Measurements from ENCODE around the gene CLBA1. TPM values are rescaled to one million over a fixed set of nuclear protein-coding genes. Genes with fewer than 3 reads are reported as not detected.

CLBA1 gene
- total and polyA plus RNA-seq, 2 donors: 3.3 to 12.9 TPM

- Histone ChIP-seq H3K9me3 (ENCODE audit: control insufficient read depth in 2 of 2, insufficient read depth in 1 of 2, low read length in 1 of 2) (no peaks in the 10 kb centered on the region), H3K36me3 (ENCODE audit: control insufficient read depth in 2 of 2, insufficient read depth in 2 of 2, low read length in 1 of 2) (no peaks in the 10 kb centered on the region), H3K27ac (ENCODE audit: low read depth in 1 of 2, low read length in 1 of 2) (no peak overlapping the region), H3K27me3 (ENCODE audit: control insufficient read depth in 2 of 2, insufficient read depth in 1 of 2, low read length in 1 of 2) (peaks cover 11 to 43% of the 10 kb centered on the region in 2 donors), H3K4me1 (ENCODE audit: control insufficient read depth in 2 of 2, insufficient read depth in 2 of 2, low read length in 2 of 2) (peaks cover 0 to 16% of the 10 kb centered on the region in 2 donors), H3K4me3 (ENCODE audit: low read length in 2 of 2) (no peak overlapping the region)
- WGBS: 93% methylated on average over 9 of the region's 9 CpGs
- DNase-seq (ENCODE audit: low read depth in 6 of 9, low spot score in 9 of 9): no peak
These were observed 19.2 kb upstream of the CLBA1 start for GRCh38 chr14:104966261-104966865.

GRCh38 chr14:104966981-104967385 lies 18.6 kb upstream of the CLBA1 start:
- no peak for DNase-seq (ENCODE audit: low read depth in 6 of 9, low spot score in 9 of 9)
- Histone ChIP-seq H3K27me3 (ENCODE audit: control insufficient read depth in 2 of 2, insufficient read depth in 1 of 2, low read length in 1 of 2) (peaks cover 11 to 43% of the 10 kb centered on the region in 2 donors), H3K4me1 (ENCODE audit: control insufficient read depth in 2 of 2, insufficient read depth in 2 of 2, low read length in 2 of 2) (peaks cover 0 to 16% of the 10 kb centered on the region in 2 donors), H3K36me3 (ENCODE audit: control insufficient read depth in 2 of 2, insufficient read depth in 2 of 2, low read length in 1 of 2) (no peaks in the 10 kb centered on the region), H3K27ac (ENCODE audit: low read depth in 1 of 2, low read length in 1 of 2) (no peak overlapping the region), H3K9me3 (ENCODE audit: control insufficient read depth in 2 of 2, insufficient read depth in 1 of 2, low read length in 1 of 2) (no peaks in the 10 kb centered on the region), H3K4me3 (ENCODE audit: low read length in 2 of 2) (no peak overlapping the region)
- WGBS: 73% methylated on average over 8 of the region's 8 CpGs

GRCh38 chr14:104967386-104968152 lies 18.0 kb upstream of the CLBA1 start:
- H3K36me3 ChIP-seq (ENCODE audit: control insufficient read depth in 2 of 2, insufficient read depth in 2 of 2, low read length in 1 of 2): no peaks in the 10 kb centered on the region
- H3K27ac ChIP-seq (ENCODE audit: low read depth in 1 of 2, low read length in 1 of 2): no peak overlapping the region
- H3K27me3 ChIP-seq (ENCODE audit: control insufficient read depth in 2 of 2, insufficient read depth in 1 of 2, low read length in 1 of 2): peaks cover 11 to 43% of the 10 kb centered on the region in 2 donors
- H3K4me3 ChIP-seq (ENCODE audit: low read length in 2 of 2): no peak overlapping the region
- peaks cover 0 to 16% of the 10 kb centered on the region in 2 donors for H3K4me1 ChIP-seq (ENCODE audit: control insufficient read depth in 2 of 2, insufficient read depth in 2 of 2, low read length in 2 of 2)
- no peaks in the 10 kb centered on the region for H3K9me3 ChIP-seq (ENCODE audit: control insufficient read depth in 2 of 2, insufficient read depth in 1 of 2, low read length in 1 of 2)
- WGBS: 8% methylated on average over 36 of the region's 36 CpGs
- no peak for DNase-seq (ENCODE audit: low read depth in 6 of 9, low spot score in 9 of 9)

GRCh38 chr14:104968153-104968527 lies 17.4 kb upstream of the CLBA1 start:
- H3K27me3 ChIP-seq (ENCODE audit: control insufficient read depth in 2 of 2, insufficient read depth in 1 of 2, low read length in 1 of 2): peaks cover 11 to 44% of the 10 kb centered on the region in 2 donors
- WGBS: 34% methylated on average over 12 of the region's 12 CpGs
- peaks cover 0 to 16% of the 10 kb centered on the region in 2 donors for H3K4me1 ChIP-seq (ENCODE audit: control insufficient read depth in 2 of 2, insufficient read depth in 2 of 2, low read length in 2 of 2)
- H3K4me3 ChIP-seq (ENCODE audit: low read length in 2 of 2): no peak overlapping the region
- DNase-seq (ENCODE audit: low read depth in 6 of 9, low spot score in 9 of 9): no peak
- no peak overlapping the region for H3K27ac ChIP-seq (ENCODE audit: low read depth in 1 of 2, low read length in 1 of 2)
- H3K36me3 ChIP-seq (ENCODE audit: control insufficient read depth in 2 of 2, insufficient read depth in 2 of 2, low read length in 1 of 2): no peaks in the 10 kb centered on the region
- H3K9me3 ChIP-seq (ENCODE audit: control insufficient read depth in 2 of 2, insufficient read depth in 1 of 2, low read length in 1 of 2): no peaks in the 10 kb centered on the region

GRCh38 chr14:104968541-104969401 lies 16.8 kb upstream of the CLBA1 start:
- WGBS: 86% methylated on average over 21 of the region's 21 CpGs
- peaks cover 0 to 16% of the 10 kb centered on the region in 2 donors for H3K4me1 ChIP-seq (ENCODE audit: control insufficient read depth in 2 of 2, insufficient read depth in 2 of 2, low read length in 2 of 2)
- no peak for DNase-seq (ENCODE audit: low read depth in 6 of 9, low spot score in 9 of 9)

GRCh38 chr14:104969741-104970230 lies 15.8 kb upstream of the CLBA1 start:
- Histone ChIP-seq H3K36me3 (ENCODE audit: control insufficient read depth in 2 of 2, insufficient read depth in 2 of 2, low read length in 1 of 2) (no peaks in the 10 kb centered on the region), H3K4me3 (ENCODE audit: low read length in 2 of 2) (no peak overlapping the region), H3K27ac (ENCODE audit: low read depth in 1 of 2, low read length in 1 of 2) (no peak overlapping the region), H3K27me3 (ENCODE audit: control insufficient read depth in 2 of 2, insufficient read depth in 1 of 2, low read length in 1 of 2) (peaks cover 11 to 51% of the 10 kb centered on the region in 2 donors), H3K4me1 (ENCODE audit: control insufficient read depth in 2 of 2, insufficient read depth in 2 of 2, low read length in 2 of 2) (peaks cover 0 to 16% of the 10 kb centered on the region in 2 donors), H3K9me3 (ENCODE audit: control insufficient read depth in 2 of 2, insufficient read depth in 1 of 2, low read length in 1 of 2) (no peaks in the 10 kb centered on the region)
- WGBS: 97% methylated on average over 10 of the region's 10 CpGs
- no peak for DNase-seq (ENCODE audit: low read depth in 6 of 9, low spot score in 9 of 9)

More at GRCh38 chr14:104968541-104969401, 16.8 kb upstream of the CLBA1 start:
- Histone ChIP-seq H3K27ac (ENCODE audit: low read depth in 1 of 2, low read length in 1 of 2) (no peak overlapping the region), H3K4me3 (ENCODE audit: low read length in 2 of 2) (no peak overlapping the region), H3K9me3 (ENCODE audit: control insufficient read depth in 2 of 2, insufficient read depth in 1 of 2, low read length in 1 of 2) (no peaks in the 10 kb centered on the region), H3K27me3 (ENCODE audit: control insufficient read depth in 2 of 2, insufficient read depth in 1 of 2, low read length in 1 of 2) (peaks cover 11 to 46% of the 10 kb centered on the region in 2 donors), H3K36me3 (ENCODE audit: control insufficient read depth in 2 of 2, insufficient read depth in 2 of 2, low read length in 1 of 2) (no peaks in the 10 kb centered on the region)

- 94% methylated on average over 19 of the region's 19 CpGs for WGBS
- DNase-seq (ENCODE audit: low read depth in 6 of 9, low spot score in 9 of 9): no peak
- Histone ChIP-seq H3K4me1 (ENCODE audit: control insufficient read depth in 2 of 2, insufficient read depth in 2 of 2, low read length in 2 of 2) (peaks cover 0 to 18% of the 10 kb centered on the region in 2 donors), H3K36me3 (ENCODE audit: control insufficient read depth in 2 of 2, insufficient read depth in 2 of 2, low read length in 1 of 2) (no peaks in the 10 kb centered on the region), H3K27ac (ENCODE audit: low read depth in 1 of 2, low read length in 1 of 2) (no peak overlapping the region), H3K27me3 (ENCODE audit: control insufficient read depth in 2 of 2, insufficient read depth in 1 of 2, low read length in 1 of 2) (peaks cover 11 to 56% of the 10 kb centered on the region in 2 donors), H3K4me3 (ENCODE audit: low read length in 2 of 2) (no peak overlapping the region), H3K9me3 (ENCODE audit: control insufficient read depth in 2 of 2, insufficient read depth in 1 of 2, low read length in 1 of 2) (no peaks in the 10 kb centered on the region)
These were observed 15.1 kb upstream of the CLBA1 start for GRCh38 chr14:104970231-104971068.

- no peaks in the 10 kb centered on the region for H3K36me3 ChIP-seq (ENCODE audit: control insufficient read depth in 2 of 2, insufficient read depth in 2 of 2, low read length in 1 of 2)
- H3K4me1 ChIP-seq (ENCODE audit: control insufficient read depth in 2 of 2, insufficient read depth in 2 of 2, low read length in 2 of 2): peaks cover 0 to 21% of the 10 kb centered on the region in 2 donors
- WGBS: 96% methylated on average over 12 of the region's 12 CpGs
- H3K27me3 ChIP-seq (ENCODE audit: control insufficient read depth in 2 of 2, insufficient read depth in 1 of 2, low read length in 1 of 2): peaks cover 12 to 54% of the 10 kb centered on the region in 2 donors
- no peak overlapping the region for H3K4me3 ChIP-seq (ENCODE audit: low read length in 2 of 2)
- no peak overlapping the region for H3K27ac ChIP-seq (ENCODE audit: low read depth in 1 of 2, low read length in 1 of 2)
- no peak for DNase-seq (ENCODE audit: low read depth in 6 of 9, low spot score in 9 of 9)
- H3K9me3 ChIP-seq (ENCODE audit: control insufficient read depth in 2 of 2, insufficient read depth in 1 of 2, low read length in 1 of 2): no peaks in the 10 kb centered on the region
These were observed 13.9 kb upstream of the CLBA1 start for GRCh38 chr14:104971447-104972240.
